Measurements from ENCODE around the gene GOLM1. TPM values are rescaled to one million over a fixed set of nuclear protein-coding genes. Genes with fewer than 3 reads are reported as not detected.

Gene GOLM1
- total RNA-seq, 1 donor from 2014 or later = 55.0 TPM

GRCh38 chr9:86047361-86047760 lies 52.0 kb downstream of the GOLM1 start:
- Mint-ChIP-seq H3K4me3 (ENCODE audit: unreplicated experiment) (no peak overlapping the region), H3K36me3 (ENCODE audit: low read depth) (peaks cover 10% of the 10 kb centered on the region), H3K27me3 (ENCODE audit: low read depth) (no peaks in the 10 kb centered on the region), H3K27ac (ENCODE audit: unreplicated experiment) (no peak overlapping the region), H3K4me1 (ENCODE audit: low read depth) (peaks cover 3% of the 10 kb centered on the region), H3K9me3 (ENCODE audit: low read depth) (no peaks in the 10 kb centered on the region)
- DNase-seq (ENCODE audit: low spot score) = no peak
- TF ChIP-seq CTCF (IDR thresholded peaks at IDR 0.05) = no peak

- DNase-seq (ENCODE audit: low spot score) = no peak
- Mint-ChIP-seq H3K4me1 (ENCODE audit: low read depth) (peaks cover 3% of the 10 kb centered on the region), H3K36me3 (ENCODE audit: low read depth) (peaks cover 10% of the 10 kb centered on the region), H3K4me3 (ENCODE audit: unreplicated experiment) (no peak overlapping the region), H3K27me3 (ENCODE audit: low read depth) (no peaks in the 10 kb centered on the region), H3K27ac (ENCODE audit: unreplicated experiment) (no peak overlapping the region), H3K9me3 (ENCODE audit: low read depth) (no peaks in the 10 kb centered on the region)
- TF ChIP-seq CTCF (IDR thresholded peaks at IDR 0.05) = no peak
Observed at GRCh38 chr9:86046930-86047341, 52.4 kb downstream of the GOLM1 start.

- TF ChIP-seq CTCF (IDR thresholded peaks at IDR 0.05) = no peak
- Mint-ChIP-seq H3K9me3 (ENCODE audit: low read depth) (no peaks in the 10 kb centered on the region), H3K27ac (ENCODE audit: unreplicated experiment) (no peak overlapping the region), H3K4me1 (ENCODE audit: low read depth) (peaks cover 3% of the 10 kb centered on the region), H3K36me3 (ENCODE audit: low read depth) (peaks cover 10% of the 10 kb centered on the region), H3K27me3 (ENCODE audit: low read depth) (no peaks in the 10 kb centered on the region), H3K4me3 (ENCODE audit: unreplicated experiment) (no peak overlapping the region)
- no peak for DNase-seq (ENCODE audit: low spot score)
Observed at GRCh38 chr9:86046071-86046636, 53.2 kb downstream of the GOLM1 start.

- no peak overlapping the region for H3K27ac Mint-ChIP-seq (ENCODE audit: unreplicated experiment)
- H3K36me3 Mint-ChIP-seq (ENCODE audit: low read depth) = peaks cover 10% of the 10 kb centered on the region
- no peaks in the 10 kb centered on the region for H3K9me3 Mint-ChIP-seq (ENCODE audit: low read depth)
- H3K27me3 Mint-ChIP-seq (ENCODE audit: low read depth) = no peaks in the 10 kb centered on the region
- TF ChIP-seq CTCF (IDR thresholded peaks at IDR 0.05) = no peak
- no peak overlapping the region for H3K4me3 Mint-ChIP-seq (ENCODE audit: unreplicated experiment)
- H3K4me1 Mint-ChIP-seq (ENCODE audit: low read depth) = peaks cover 3% of the 10 kb centered on the region
- no peak for DNase-seq (ENCODE audit: low spot score)
Observed at GRCh38 chr9:86045654-86046053, 53.7 kb downstream of the GOLM1 start.

GRCh38 chr9:86043999-86044398 lies 55.4 kb downstream of the GOLM1 start:
- peaks cover 8% of the 10 kb centered on the region for H3K36me3 Mint-ChIP-seq (ENCODE audit: low read depth)
- no peaks in the 10 kb centered on the region for H3K9me3 Mint-ChIP-seq (ENCODE audit: low read depth)
- H3K4me1 Mint-ChIP-seq (ENCODE audit: low read depth) = peaks cover 10% of the 10 kb centered on the region
- no peaks in the 10 kb centered on the region for H3K27me3 Mint-ChIP-seq (ENCODE audit: low read depth)
- H3K4me3 Mint-ChIP-seq (ENCODE audit: unreplicated experiment) = no peak overlapping the region
- H3K27ac Mint-ChIP-seq (ENCODE audit: unreplicated experiment) = no peak overlapping the region
- peak; percentile 35 for TF ChIP-seq CTCF (IDR thresholded peaks at IDR 0.05)
- DNase-seq (ENCODE audit: low spot score) = no peak
